ENCODE data around the gene PRDM1. TPM values are rescaled to one million over a fixed set of nuclear protein-coding genes. Genes with fewer than 3 reads are reported as not detected.

The PRDM1 gene
- polyA plus RNA-seq (2012; ENCODE audit: missing spikeins) = 12.7 TPM

DNA sequence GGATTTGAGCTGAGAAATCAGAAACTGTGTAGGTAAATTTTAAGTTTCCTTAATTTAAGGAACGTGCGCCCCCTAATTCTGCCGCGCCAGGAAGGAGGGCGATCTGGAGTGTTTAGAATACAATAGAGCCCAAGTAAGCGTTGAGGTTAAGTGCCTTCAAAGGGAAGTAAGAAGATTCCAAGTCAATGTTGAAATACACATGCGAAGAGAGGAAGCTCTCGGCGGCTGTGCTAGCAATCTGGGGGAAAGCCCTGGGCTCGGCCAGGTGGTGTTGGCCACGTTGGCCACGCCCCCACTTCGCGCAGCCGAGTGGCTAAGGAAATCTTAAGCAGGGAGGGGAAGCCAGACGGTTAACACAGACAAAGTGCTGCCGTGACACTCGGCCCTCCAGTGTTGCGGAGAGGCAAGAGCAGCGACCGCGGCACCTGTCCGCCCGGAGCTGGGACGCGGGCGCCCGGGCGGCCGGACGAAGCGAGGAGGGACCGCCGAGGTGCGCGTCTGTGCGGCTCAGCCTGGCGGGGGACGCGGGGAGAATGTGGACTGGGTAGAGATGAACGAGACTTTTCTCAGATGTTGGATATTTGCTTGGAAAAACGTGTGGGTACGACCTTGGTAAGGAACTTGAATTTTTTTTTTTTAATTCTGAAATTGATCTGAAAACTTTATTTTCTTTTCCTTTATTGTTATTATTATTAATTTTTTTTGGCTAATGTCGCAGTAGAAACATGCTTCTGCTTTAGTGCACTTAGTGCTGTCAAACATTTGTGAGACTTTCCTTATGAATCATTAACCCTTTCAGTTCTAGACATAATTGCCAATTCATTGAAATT, at the start of gene PRDM1:
Gene PRDM1, plus strand, starts transcription at position 353 of the 830 bp plus-strand sequence. Its CDS starts 218 bp downstream, at position 571.
- FAIRE-seq = peak; percentile 94
- TF ChIP-seq POLR2AphosphoS5 (IDR thresholded peaks at IDR 0.05; ENCODE audit: low read depth, low read length) (0 out of 2 replicates have a peak, but pooled peaks have one; percentile 32), POLR2A (IDR thresholded peaks at IDR 0.05; ENCODE audit: low read depth, low read length) (peak; percentile 77), TAF1 (IDR thresholded peaks at IDR 0.05; ENCODE audit: borderline replicate concordance, low read depth, low read length) (no peak)
- DNase-seq (ENCODE audit: insufficient read length) = peak; percentile 50

- FAIRE-seq (no peak), DNase-seq (ENCODE audit: insufficient read length) (no peak)
- no peak for TF ChIP-seq POLR2AphosphoS5 (IDR thresholded peaks at IDR 0.05; ENCODE audit: low read depth, low read length)
- no peak for TF ChIP-seq TAF1 (IDR thresholded peaks at IDR 0.05; ENCODE audit: borderline replicate concordance, low read depth, low read length)
Observed at GRCh38 chr6:106037060-106037459, 49.1 kb upstream of the PRDM1 start.

GRCh38 chr6:106039897-106040592, 46.1 kb upstream of the PRDM1 start:
- DNase-seq (ENCODE audit: insufficient read length) (no peak), FAIRE-seq (no peak)
- TF ChIP-seq POLR2AphosphoS5 (IDR thresholded peaks at IDR 0.05; ENCODE audit: low read depth, low read length) (no peak), POLR2A (IDR thresholded peaks at IDR 0.05; ENCODE audit: low read depth, low read length) (no peak), TAF1 (IDR thresholded peaks at IDR 0.05; ENCODE audit: borderline replicate concordance, low read depth, low read length) (no peak)

GRCh38 chr6:106044151-106044550, 42.0 kb upstream of the PRDM1 start:
- no peak for TF ChIP-seq POLR2A (IDR thresholded peaks at IDR 0.05; ENCODE audit: low read depth, low read length)
- no peak for TF ChIP-seq POLR2AphosphoS5 (IDR thresholded peaks at IDR 0.05; ENCODE audit: low read depth, low read length)
- TF ChIP-seq TAF1 (IDR thresholded peaks at IDR 0.05; ENCODE audit: borderline replicate concordance, low read depth, low read length) = no peak
- DNase-seq (ENCODE audit: insufficient read length) = no peak
- FAIRE-seq = no peak

DNA sequence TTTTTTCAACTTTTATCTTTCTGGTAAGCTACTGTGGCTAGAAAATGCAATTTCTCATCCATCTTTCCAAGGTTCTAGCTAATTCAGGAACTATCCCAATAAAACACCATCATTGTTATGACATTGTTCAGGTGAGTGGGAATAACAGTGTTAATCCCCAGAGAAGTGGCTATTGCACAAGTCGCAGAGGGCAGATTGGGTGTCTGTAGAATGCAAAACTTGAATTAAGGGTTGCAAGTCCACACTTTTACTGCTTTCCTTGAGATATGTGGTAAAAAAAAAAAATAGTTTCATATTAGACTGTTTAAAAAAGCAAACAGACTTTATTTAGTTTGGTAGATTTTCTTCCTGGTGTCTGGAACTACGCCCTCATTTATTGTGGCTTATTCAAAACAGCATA, 41.1 kb upstream of the PRDM1 start:
- TF ChIP-seq TAF1 (IDR thresholded peaks at IDR 0.05; ENCODE audit: borderline replicate concordance, low read depth, low read length) (no peak), POLR2A (IDR thresholded peaks at IDR 0.05; ENCODE audit: low read depth, low read length) (no peak), POLR2AphosphoS5 (IDR thresholded peaks at IDR 0.05; ENCODE audit: low read depth, low read length) (no peak)
- FAIRE-seq = no peak
- no peak for DNase-seq (ENCODE audit: insufficient read length)

- no peak for TF ChIP-seq TAF1 (IDR thresholded peaks at IDR 0.05; ENCODE audit: borderline replicate concordance, low read depth, low read length)
- no peak for TF ChIP-seq POLR2A (IDR thresholded peaks at IDR 0.05; ENCODE audit: low read depth, low read length)
- TF ChIP-seq POLR2AphosphoS5 (IDR thresholded peaks at IDR 0.05; ENCODE audit: low read depth, low read length) = no peak
- FAIRE-seq = no peak
- no peak for DNase-seq (ENCODE audit: insufficient read length)
Observed at GRCh38 chr6:106046116-106046853, 39.9 kb upstream of the PRDM1 start.

- FAIRE-seq = no peak
- TF ChIP-seq POLR2AphosphoS5 (IDR thresholded peaks at IDR 0.05; ENCODE audit: low read depth, low read length) = no peak
- no peak for TF ChIP-seq POLR2A (IDR thresholded peaks at IDR 0.05; ENCODE audit: low read depth, low read length)
- TF ChIP-seq TAF1 (IDR thresholded peaks at IDR 0.05; ENCODE audit: borderline replicate concordance, low read depth, low read length) = no peak
- no peak for DNase-seq (ENCODE audit: insufficient read length)
Observed at GRCh38 chr6:106046854-106047200, 39.3 kb upstream of the PRDM1 start.

GRCh38 chr6:106048336-106048735, 37.8 kb upstream of the PRDM1 start:
- TF ChIP-seq TAF1 (IDR thresholded peaks at IDR 0.05; ENCODE audit: borderline replicate concordance, low read depth, low read length) = no peak
- TF ChIP-seq POLR2A (IDR thresholded peaks at IDR 0.05; ENCODE audit: low read depth, low read length) = no peak
- TF ChIP-seq POLR2AphosphoS5 (IDR thresholded peaks at IDR 0.05; ENCODE audit: low read depth, low read length) = no peak
- DNase-seq (ENCODE audit: insufficient read length) (no peak), FAIRE-seq (no peak)

DNA sequence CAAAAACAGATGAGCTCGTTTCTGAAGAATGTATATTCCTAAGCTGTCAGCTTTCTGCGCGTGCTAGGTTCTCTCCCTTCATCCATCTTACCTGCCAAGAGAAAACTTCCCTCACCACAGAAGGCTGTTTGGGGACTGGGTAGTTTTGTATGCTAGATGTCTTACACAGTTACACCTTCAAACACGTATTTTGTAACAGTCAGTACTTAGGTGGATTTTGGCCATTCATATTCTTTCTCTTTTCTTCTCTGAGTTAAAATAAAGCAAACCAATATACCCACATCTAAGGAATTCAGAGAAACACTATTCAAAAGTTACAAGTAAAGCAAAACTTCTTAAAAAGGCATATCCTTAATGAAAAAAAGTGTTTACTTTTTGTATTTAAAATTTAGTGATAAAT, 35.6 kb upstream of the PRDM1 start:
- FAIRE-seq (peak; percentile 30), DNase-seq (ENCODE audit: insufficient read length) (no peak)
- TF ChIP-seq TAF1 (IDR thresholded peaks at IDR 0.05; ENCODE audit: borderline replicate concordance, low read depth, low read length) = no peak
- no peak for TF ChIP-seq POLR2A (IDR thresholded peaks at IDR 0.05; ENCODE audit: low read depth, low read length)
- no peak for TF ChIP-seq POLR2AphosphoS5 (IDR thresholded peaks at IDR 0.05; ENCODE audit: low read depth, low read length)

GRCh38 chr6:106051226-106051625, 34.9 kb upstream of the PRDM1 start:
- TF ChIP-seq TAF1 (IDR thresholded peaks at IDR 0.05; ENCODE audit: borderline replicate concordance, low read depth, low read length) (no peak), POLR2AphosphoS5 (IDR thresholded peaks at IDR 0.05; ENCODE audit: low read depth, low read length) (no peak), POLR2A (IDR thresholded peaks at IDR 0.05; ENCODE audit: low read depth, low read length) (no peak)
- no peak for DNase-seq (ENCODE audit: insufficient read length)
- peak; percentile 24 for FAIRE-seq

DNA sequence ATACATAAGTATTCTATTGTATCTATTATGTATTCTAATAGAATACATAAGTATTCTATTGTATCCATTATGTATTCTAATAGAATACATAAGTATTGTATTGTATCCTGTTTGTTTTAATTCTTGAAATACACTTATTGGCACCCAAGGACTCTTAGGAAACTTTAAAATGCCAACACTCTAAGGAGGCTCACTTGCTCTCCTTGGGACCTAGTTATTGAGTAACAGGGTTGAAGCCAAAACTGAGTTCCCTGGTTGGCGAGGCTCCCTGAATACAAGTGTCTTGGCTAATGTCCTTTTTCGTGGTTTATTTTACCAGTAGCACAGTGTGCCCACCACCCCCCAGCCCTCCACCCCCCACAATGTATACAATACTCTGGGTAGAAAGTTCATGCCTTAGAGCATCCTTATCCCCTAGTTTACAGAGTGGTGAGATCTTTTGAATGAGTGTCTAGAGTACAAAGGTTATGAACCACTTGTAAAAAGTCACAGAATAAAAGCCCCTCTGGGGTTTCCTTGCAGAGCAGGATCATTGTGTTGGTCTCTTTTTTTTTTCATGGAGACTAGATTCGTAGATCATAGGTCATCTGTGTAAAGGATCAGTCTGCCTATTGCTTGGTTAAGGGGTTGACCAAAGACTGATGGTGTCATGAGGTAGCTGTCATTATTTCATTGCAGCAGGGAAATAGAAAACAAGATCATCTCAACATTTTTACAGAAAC, 32.5 kb upstream of the PRDM1 start:
- FAIRE-seq (peak; percentile 57), DNase-seq (ENCODE audit: insufficient read length) (no peak)
- TF ChIP-seq TAF1 (IDR thresholded peaks at IDR 0.05; ENCODE audit: borderline replicate concordance, low read depth, low read length) (no peak), POLR2A (IDR thresholded peaks at IDR 0.05; ENCODE audit: low read depth, low read length) (no peak), POLR2AphosphoS5 (IDR thresholded peaks at IDR 0.05; ENCODE audit: low read depth, low read length) (no peak)

Data from GM12892 (cell line).